HG02763 (cell line): ENCODE results near the gene PLPP7.
A peak's percentile ranks its signal among the peaks of the same experiment; 100 is the strongest.
"Not testable (repeated sequence)": the region's sequence is repeated elsewhere in the genome, so short reads cannot be mapped to it uniquely, and the experiment has no call there.

Source experiments
- ATAC-seq: cut with Tn5 transposase; IDR thresholded peaks from one replicate; pipeline ENCODE4 v1.9.1; 2021; ENCODE audit warnings: mild to moderate bottlenecking, moderate library complexity; ENCODE audit not compliant: unreplicated experiment

PLPP7 gene

GRCh38 chr9:131266266-131267229, 23.0 kb upstream of the PLPP7 start:
- no peak for ATAC-seq

GRCh38 chr9:131270171-131271015, 19.1 kb upstream of the PLPP7 start:
- ATAC-seq: no peak

DNA sequence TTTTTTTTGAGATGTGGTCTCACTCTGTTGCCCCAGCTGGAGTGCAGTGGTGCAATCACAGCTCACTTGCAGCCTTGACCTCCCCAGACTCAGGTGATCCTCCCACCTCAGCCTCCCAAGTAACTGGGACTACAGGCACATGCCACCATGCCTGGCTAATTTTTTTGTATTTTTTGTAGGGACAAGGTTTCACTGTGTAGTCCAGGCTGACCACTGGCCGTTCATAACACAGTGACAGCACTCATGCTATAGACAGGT, 18.6 kb upstream of the PLPP7 start:
- ATAC-seq: not testable (repeated sequence)

DNA sequence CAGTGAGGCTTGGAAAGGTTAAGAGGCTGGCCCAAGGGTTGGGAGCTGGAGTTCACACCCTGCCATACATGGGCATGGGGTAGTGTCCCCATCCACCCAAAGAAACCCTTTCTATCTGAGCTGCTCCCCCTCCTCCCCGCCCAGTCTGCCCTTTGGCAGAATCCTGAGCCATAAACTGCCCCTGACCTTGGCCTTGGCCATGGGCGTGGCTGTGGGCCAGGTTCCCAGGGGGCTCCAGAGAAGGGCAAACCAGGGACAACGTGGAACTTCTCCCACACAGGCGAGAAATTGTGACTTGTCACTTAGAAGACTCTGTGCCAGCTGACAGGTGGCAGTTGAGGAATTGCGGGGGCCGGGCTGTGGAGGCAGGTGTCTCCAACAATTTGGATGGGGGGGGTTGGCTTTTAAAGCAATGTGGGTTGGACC, 18.0 kb upstream of the PLPP7 start:
- no peak for ATAC-seq

DNA sequence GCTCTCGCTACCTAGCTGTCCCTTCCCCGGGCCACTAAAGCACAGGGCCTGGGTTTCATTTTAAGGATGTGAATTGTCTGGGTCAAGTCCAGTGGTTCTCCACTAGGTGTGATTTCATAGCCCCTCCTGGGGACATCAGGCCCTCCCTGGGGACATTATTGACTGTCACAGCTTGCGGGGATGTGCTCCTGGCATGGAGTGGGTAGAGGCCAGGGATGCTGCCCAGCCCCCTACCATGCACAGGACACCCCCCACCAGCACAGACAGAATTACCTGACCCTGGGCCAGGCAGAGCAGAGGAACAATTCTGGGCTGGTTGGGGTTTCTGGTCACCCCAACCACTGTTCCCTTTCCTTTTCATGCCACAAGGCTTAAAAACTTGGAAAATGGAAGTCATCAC, 17.3 kb upstream of the PLPP7 start:
- no peak for ATAC-seq

- ATAC-seq: no peak
Observed at GRCh38 chr9:131273146-131273855, 16.2 kb upstream of the PLPP7 start.

GRCh38 chr9:131273856-131274673, 15.5 kb upstream of the PLPP7 start:
- no peak for ATAC-seq

DNA sequence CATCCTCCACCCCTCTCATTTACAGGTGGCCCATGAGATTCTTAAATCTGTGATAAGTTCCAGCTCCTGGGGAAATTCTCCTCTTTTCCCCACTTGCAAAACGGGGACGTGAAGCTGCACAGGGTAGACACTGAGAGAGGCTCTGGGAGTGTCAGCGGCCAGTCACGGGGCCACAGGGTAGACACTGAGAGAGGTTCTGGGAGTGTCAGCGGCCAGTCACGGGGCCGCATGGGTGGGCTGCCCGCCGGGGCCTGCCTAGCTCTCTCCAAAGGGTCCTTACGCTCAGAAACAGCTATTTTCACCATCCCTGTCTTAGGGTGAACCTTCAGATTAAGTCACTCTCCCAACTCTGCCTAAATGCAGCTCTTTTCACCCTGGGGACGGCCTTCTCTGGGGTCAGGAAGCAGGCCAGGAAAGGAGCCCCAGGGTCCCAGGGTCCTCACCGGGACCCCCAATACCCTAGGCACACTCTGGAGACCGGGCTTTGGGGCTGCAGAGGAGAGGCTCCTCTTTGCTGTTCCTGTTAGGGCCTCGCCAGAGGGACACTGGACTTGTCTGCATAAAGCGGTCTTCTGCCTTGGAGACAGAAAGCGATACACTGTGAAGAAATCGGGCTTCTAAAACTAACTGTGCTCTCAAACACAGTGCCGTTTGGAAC, 14.7 kb upstream of the PLPP7 start:
- no peak for ATAC-seq

GRCh38 chr9:131275332-131276093, 14.0 kb upstream of the PLPP7 start:
- no peak for ATAC-seq

DNA sequence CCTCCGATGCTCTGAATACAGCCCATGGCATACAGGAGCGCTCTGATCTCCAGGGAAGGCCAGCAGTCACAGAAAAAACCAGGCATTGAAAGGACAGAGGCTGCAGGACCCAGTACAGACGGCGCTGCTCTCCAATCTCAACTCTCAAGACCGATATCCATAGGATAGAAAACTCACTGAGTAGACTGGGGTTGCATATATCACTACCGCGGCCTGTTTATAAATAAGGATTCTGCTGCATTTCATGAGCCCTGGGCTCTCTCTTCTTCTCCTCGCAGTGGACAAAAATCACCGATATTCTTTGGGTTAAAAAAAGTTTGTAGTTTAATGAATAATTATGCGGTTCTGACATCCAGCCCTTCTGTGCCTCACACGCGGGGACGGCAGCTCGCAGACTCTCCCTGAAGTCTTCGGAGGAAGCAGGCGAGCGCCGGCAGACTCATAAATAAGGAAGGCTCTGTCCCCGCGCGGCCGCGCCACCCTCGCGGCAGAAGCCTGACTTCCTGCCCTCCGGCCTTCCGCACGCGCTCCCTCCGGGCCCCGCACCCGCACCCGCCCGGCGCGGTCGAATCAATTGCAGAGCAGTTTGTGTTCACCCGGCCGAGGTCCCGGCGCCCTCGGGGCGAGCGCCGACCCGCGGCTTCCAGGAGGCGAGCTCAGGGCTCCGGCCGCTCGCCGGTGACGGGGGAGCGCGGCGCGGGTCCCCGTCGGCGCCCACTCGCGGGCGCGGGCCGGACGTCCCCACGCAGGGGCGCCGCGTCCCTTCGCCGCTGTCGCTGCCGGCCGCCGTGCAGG, 13.2 kb upstream of the PLPP7 start, which contains the start of gene FAM78A:
FAM78A (minus strand) TSS at position 417 of the 795 bp plus-strand sequence; CDS start at position 86, 331 bp downstream.
- no peak for ATAC-seq

- ATAC-seq: peak; percentile 7
Observed at GRCh38 chr9:131276891-131277286, 12.6 kb upstream of the PLPP7 start.

GRCh38 chr9:131277287-131277909, 12.1 kb upstream of the PLPP7 start:
- peak; percentile 7 for ATAC-seq

DNA sequence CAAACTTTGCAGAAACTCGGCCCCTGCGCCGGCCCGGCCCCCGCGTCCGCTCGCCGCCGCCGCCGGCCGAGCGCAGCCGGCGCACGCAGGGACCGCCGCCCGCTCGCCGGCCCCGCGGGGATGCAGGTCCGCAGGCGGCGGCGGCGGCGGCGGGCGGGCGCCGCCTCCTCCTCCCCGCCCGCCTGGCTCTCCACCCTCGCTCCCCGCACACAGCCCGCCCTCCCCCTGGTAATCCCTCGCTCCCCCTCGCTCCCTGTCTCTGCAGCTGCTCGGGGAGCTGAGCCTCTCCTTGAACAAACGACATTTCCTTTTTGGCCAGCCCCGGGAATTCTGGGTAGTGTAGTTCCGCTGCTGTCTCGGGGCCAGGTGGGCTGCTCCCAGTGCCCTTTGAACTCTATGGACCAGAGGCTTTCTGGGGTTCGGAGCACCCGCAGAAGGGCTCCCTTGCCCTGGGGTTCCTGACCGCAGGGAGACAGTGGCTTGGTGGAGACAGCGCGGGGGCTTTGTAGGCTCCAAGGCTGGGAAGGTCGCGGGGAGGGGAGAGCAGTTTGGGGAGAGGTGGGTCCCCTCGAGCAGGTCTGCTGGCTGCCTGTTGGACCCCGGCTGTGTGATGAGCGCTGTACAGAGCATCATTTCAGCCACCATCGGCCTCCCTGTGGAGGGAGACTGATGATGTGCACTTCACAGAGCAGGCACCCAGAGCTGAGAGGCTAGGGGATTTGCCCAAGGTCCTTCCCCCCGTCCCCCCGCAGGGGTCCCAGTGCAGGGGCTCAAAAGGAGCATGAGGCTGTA, 11.4 kb upstream of the PLPP7 start:
- ATAC-seq: peak; percentile 26

DNA sequence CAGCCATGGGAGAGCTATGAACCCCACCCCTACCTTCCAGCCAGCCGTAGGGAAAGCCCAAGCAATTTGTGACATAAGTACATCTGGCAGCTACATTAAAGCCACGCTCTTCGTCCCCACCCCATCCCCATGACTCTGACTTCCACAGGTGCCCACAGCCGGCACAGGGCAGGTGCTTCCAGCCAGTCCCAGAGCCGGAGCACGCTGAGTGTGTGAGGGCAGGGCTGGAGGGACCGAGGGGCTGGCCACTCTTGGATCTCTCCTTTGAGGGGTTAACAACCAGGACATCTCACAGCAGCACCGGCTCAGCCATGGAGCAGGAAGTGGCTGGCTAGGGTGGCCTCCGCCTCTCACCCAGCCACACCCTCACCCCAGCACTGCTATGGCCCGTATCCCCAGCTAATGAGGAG, 10.8 kb upstream of the PLPP7 start:
- no peak for ATAC-seq

DNA sequence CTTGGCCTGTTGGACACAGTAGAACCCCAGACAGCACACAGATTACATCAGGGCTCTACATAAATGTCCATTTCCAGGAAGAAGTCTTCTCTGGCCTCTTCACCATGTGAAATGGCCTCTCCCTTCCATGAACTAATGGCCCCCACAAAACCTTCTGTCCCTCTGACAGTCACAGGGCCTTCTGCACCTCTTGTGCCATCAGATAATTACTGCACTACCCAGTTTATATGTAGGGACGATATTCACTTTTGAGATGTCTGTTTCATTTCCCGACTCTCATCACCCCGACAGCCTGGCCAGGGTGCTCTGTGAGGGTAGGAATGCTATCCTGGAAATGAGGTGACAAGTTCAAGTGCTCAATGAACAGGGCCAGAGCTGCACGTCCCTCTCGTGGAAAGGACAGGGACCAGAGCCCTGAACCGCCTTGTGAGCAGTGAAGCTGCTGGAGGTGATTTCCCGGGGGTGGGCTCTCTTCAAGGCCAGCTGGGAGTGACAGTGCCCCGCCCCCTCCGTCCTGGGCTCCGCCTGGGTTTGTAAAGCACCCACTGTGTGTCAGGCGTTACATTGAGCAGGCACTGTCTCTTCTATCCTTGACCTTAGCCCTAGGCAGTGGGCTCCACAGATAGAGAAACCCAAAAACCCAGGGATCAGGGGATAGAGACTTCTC, 10.2 kb upstream of the PLPP7 start:
- no peak for ATAC-seq

DNA sequence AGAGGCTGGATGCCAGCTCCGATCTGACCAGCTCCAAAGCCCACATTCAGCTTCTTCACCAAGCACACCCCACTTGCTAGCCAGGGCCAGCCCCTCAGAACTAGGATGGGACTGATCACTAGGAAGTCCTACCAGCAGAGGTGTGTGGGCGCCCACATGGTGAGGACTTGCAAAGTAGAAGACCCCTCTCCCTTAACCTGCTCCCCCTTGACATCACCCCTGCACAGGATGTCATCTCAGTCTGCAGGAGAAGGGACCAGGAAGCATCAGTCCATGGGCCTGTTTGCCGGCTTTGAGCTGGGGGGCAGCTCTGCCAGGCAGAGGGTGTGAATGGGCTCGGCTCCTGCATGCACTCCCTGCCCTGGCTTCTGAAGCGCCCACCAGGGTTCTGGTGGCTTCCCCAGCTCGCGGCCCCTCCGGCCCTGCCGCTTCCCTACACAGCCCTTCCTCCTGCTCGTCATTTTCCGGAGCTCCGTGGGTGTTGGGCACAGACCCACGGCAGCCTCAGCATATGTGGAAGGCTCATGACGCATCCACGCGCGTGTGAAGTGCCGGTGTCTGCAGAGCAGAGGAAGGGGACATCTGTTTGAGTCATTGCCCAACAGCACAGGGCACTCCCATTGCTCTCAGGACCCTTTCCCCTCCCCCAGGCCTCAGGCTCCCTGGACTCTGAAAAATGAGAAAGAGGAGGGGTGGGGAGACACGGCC, 9.5 kb upstream of the PLPP7 start:
- no peak for ATAC-seq
